ENCODE measurements around the gene LPXN.

DNA sequence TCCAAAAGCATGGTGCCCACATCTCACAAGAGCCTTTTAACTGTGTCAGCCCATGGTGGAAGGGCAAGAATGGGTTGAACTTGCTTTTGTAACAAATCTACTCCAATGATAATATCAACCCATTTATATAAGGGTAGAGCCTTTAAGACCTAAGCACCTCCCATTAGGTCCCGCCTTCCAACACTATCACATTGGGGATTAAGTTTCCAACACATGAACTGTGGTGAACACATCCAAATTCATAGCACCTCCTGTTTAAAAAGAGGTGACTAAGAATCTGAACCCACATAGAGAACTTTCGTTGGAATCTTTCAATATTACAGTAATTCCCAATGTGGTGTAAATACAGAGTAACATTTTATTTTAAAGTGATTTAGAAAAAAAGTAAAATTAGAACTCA is 37.6 kb upstream of the LPXN start:
- TF ChIP-seq, protein P1, sequence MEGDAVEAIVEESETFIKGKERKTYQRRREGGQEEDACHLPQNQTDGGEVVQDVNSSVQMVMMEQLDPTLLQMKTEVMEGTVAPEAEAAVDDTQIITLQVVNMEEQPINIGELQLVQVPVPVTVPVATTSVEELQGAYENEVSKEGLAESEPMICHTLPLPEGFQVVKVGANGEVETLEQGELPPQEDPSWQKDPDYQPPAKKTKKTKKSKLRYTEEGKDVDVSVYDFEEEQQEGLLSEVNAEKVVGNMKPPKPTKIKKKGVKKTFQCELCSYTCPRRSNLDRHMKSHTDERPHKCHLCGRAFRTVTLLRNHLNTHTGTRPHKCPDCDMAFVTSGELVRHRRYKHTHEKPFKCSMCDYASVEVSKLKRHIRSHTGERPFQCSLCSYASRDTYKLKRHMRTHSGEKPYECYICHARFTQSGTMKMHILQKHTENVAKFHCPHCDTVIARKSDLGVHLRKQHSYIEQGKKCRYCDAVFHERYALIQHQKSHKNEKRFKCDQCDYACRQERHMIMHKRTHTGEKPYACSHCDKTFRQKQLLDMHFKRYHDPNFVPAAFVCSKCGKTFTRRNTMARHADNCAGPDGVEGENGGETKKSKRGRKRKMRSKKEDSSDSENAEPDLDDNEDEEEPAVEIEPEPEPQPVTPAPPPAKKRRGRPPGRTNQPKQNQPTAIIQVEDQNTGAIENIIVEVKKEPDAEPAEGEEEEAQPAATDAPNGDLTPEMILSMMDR (IDR thresholded peaks at IDR 0.05): no peak
- no peak for TF ChIP-seq MYBL2 (CRISPR knock-in tag; IDR thresholded peaks at IDR 0.05)
- TF ChIP-seq, protein P2, sequence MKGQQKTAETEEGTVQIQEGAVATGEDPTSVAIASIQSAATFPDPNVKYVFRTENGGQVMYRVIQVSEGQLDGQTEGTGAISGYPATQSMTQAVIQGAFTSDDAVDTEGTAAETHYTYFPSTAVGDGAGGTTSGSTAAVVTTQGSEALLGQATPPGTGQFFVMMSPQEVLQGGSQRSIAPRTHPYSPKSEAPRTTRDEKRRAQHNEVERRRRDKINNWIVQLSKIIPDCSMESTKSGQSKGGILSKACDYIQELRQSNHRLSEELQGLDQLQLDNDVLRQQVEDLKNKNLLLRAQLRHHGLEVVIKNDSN (CRISPR knock-in tag; IDR thresholded peaks at IDR 0.05): no peak
- no peak for TF ChIP-seq TEAD1 (CRISPR knock-in tag; IDR thresholded peaks at IDR 0.05)
- no peak for TF ChIP-seq JUN (CRISPR knock-in tag; IDR thresholded peaks at IDR 0.05)
- TF ChIP-seq, protein P3, sequence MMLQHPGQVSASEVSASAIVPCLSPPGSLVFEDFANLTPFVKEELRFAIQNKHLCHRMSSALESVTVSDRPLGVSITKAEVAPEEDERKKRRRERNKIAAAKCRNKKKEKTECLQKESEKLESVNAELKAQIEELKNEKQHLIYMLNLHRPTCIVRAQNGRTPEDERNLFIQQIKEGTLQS (CRISPR knock-in tag; conservative IDR thresholded peaks at IDR 0.05): no peak
- no peak for TF ChIP-seq RELA (CRISPR knock-in tag; IDR thresholded peaks at IDR 0.05; ENCODE audit: borderline replicate concordance)
- no peak for TF ChIP-seq NFYB (CRISPR knock-in tag; conservative IDR thresholded peaks at IDR 0.05; ENCODE audit: low read depth)
- TF ChIP-seq CREB1 (CRISPR knock-in tag; IDR thresholded peaks at IDR 0.05): no peak
- no peak for TF ChIP-seq GABPB1 (CRISPR knock-in tag; IDR thresholded peaks at IDR 0.05)
